HK-2 (cell line): ENCODE results near the gene C3AR1.
"Not testable (repeated sequence)": the region's sequence is repeated elsewhere in the genome, so short reads cannot be mapped to it uniquely, and the experiment has no call there.

Experiments
- DNase-seq: peaks from one replicate; pipeline ENCODE4 v3.0.0-alpha.2; 2018; ENCODE audit not compliant: unreplicated experiment

Gene C3AR1

DNA sequence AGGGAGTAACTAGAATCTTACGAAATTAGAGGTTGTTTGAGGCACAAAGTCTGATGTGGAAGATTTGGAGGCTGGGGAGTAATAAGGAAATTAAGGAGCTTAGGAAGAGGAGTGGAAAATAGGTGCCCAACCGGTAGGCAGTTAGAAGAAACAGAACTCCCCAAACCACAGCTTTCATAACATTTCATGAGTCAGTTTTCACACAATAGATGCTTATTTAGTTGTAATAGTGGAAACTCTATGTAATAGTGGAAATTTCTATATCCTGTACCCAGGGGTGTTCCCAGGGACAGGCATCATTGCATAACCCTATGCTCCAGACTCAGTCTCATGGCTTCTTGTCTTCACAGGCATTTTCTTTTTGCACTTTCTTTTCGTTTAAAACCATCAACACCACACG lies 8.3 kb downstream of the C3AR1 start:
- no peak for DNase-seq

DNA sequence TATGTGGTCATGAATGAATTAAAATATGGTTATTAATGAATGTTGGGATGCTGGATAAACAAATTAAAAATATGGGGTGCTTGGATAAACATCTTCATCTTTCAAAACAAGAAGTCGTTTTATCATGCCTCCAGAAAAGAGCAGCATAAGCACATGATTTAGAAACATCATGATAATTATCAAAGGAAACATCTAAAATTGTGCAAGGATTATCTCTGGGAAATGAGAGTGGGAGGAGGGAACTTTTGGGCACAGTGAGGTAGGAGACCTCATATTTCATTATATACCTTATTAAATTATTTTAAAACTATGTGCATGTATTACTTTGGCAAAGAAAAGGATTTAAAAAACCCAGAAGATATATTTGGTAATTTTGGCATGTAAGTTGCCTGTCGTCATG lies 8.9 kb downstream of the C3AR1 start:
- no peak for DNase-seq

DNA sequence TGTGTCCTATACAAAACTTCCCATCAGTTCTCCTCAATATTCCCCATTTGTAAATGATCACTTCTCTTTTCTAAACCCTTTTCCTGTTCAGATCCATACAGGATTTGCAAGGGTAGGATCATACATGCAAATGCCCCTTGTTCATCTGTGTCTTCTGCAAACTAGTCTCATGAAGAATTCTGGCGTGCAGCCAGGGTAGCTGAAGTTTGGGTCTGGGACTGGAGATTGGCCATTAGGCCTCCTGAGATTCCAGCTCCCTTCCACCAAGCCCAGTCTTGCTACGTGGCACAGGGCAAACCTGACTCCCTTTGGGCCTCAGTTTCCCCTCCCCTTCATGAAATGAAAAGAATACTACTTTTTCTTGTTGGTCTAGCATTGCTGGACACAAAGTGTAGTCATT lies 11.3 kb downstream of the C3AR1 start:
- DNase-seq: no peak

DNA sequence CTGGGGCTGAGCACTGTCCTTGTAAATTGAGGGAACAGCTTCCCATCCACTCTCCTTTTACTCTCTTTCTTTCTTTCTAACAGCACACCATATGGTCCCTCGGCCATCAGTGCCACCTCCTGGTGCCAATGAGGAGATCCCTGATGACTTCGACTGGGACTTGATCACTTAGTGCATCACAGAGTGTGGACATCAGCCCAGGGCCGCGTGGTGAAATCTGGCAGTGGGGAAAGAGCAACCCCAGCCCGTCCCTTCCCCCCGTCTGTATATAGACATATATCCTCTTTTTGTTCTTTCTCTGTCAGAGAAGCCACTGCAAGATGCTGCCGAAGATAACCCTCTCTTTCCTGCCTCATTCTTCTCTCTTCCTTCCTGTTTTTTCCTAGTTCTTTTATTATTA lies 13.5 kb downstream of the C3AR1 start:
- DNase-seq: no peak

GRCh38 chr12:8050600-8051250 lies 15.4 kb downstream of the C3AR1 start:
- no peak for DNase-seq

GRCh38 chr12:8048906-8049305 lies 17.3 kb downstream of the C3AR1 start:
- no peak for DNase-seq

- DNase-seq: no peak
Observed at GRCh38 chr12:8047842-8048241, 18.3 kb downstream of the C3AR1 start.

GRCh38 chr12:8045952-8046944 lies 19.9 kb downstream of the C3AR1 start:
- DNase-seq: peak; percentile 67

DNA sequence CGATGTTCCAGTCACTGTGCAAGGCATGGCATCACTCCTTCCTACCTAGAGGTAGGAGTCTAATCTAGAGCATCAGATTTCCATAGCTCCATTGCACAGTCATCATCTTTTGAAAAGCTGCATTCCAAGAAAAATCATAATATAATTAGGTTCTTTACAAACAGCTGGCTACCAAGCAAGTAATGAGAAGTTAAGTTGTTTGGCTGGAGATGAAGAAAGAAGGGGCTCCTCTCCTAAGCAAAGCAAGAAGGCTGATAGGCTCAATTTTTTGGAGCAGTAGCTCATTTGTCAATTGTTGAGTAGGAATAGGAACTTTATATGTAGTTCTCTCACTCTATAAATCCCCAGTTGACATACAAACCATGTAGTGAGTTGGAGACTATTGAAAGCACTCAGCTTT lies 25.4 kb downstream of the C3AR1 start:
- DNase-seq: no peak

DNA sequence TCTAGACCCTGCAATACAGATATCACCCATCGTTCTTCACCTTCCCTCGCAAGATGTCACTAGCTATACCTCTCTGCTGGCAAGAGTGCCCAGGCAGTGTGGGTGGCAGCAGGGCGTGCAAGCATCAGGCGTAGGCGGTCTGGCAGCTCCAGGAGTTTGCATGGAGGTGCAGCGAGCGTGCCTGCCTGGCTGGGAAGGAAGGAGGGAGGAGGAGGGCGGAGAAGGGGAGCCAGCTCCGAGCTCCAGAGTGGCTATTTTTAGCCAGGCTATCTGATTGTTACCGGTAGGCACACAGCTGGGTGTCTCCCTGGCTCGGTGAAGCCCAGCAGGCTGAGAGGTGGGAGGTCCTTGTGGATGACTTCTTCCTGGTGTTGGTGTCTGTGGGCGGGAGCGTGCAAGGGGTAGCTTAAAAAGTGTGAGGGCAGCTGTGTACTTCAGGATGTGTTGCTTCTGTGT lies 27.5 kb downstream of the C3AR1 start:
- no peak for DNase-seq

GRCh38 chr12:8037947-8038346 lies 28.2 kb downstream of the C3AR1 start:
- DNase-seq: no peak

- DNase-seq: no peak
Observed at GRCh38 chr12:8037046-8037663, 29.0 kb downstream of the C3AR1 start.

DNA sequence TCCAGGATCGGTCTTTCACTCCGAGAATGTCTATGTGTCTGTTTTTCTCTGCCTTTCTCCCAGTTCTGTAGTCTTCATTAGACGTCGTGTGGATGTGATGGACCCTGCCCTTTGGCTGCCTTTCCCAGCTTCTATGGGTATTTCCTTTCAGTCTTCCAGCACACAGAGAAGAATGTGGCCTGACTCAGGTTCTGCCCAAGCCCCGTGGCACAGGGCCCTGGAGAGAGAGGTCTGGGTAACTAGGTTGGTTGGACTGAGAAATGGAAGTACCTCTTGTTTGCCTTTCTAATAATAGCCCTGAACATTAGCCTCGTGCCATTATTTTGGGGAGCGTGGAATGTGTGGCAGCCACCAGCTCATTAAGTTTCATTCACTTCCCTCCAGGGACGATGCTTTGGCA lies 29.8 kb downstream of the C3AR1 start:
- DNase-seq: no peak

DNA sequence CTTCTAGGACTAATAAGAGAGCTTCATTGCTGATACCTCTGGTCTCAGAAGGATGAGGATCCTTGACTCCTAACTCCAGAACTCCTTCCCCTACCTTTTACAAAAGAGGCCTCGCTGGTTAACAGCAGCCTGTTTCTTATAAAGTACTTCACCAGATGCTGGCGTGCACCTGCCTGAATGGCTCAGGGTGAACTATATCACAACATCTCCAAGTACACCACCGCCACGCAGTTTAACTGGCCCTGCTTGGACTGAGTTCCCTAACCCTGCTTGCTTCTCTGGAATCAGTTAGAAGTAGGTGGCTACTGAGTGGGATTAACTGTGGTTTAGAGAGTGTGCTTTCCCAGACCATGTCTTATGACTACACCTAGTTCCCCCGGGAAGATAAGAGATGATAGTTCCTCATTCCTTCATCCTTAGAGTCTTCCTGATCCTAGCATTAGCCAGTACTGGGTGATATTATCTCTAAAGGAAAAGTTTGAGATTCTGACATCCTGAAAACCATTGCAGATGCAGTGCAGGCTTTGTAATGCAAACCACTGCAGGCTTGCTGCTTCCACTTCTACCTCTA lies 30.6 kb downstream of the C3AR1 start:
- DNase-seq: no peak

- no peak for DNase-seq
Observed at GRCh38 chr12:8034802-8035201, 31.4 kb downstream of the C3AR1 start.

GRCh38 chr12:8033153-8034044 lies 32.8 kb downstream of the C3AR1 start:
- DNase-seq: no peak

- peak; percentile 71 for DNase-seq
Observed at GRCh38 chr12:8032242-8033152, 33.7 kb downstream of the C3AR1 start, which contains the start of gene FOXJ2. Gene FOXJ2, plus strand, starts transcription at chr12:8032716. Its CDS starts 7,117 bp downstream, at chr12:8039833.

DNA sequence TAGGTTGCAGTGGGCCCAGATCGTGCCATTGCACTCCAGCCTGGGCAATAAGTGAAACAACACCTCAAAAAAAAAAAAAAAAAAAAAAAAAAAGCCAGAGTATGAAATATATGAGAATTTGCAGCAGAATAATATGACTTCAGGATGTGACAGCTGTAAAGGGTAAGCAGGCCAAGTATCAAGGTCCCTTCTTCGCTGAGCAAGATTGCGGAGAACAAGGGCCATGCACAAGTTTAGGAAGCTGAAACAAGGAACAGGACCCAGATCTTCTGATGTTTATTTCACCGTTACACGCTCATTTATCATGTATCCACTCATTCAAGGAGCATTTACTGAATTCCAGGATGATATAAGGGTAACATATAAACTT lies 34.3 kb downstream of the C3AR1 start:
- DNase-seq: no peak

GRCh38 chr12:8031017-8031416 lies 35.1 kb downstream of the C3AR1 start:
- not testable (repeated sequence) for DNase-seq

DNA sequence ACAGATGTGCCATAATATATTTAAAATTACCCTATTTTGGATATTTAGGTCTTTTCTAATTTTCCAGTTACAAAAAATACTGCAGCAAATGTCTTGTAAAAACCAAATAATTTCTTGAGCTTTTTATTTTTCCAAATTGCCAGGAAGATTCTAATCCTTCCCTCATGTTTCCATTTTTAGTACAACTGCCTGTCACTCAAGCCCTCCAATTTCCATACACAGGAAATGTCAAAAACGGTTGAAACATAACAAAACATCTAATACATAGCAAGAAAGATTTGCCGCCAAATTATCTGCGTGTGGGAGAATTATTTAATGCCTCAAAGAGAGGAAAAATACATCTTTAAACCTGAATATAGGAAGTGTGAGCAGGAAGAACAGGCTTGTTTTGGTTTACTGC lies 36.0 kb downstream of the C3AR1 start:
- no peak for DNase-seq
